Adrenal gland (tissue), 12 donors: ENCODE results near the gene FAIM2. TPM values are rescaled to one million over a fixed set of nuclear protein-coding genes. Genes with fewer than 3 reads are reported as not detected.

Experiments
- DNase-seq, 7 donors: peaks; one replicate each; pipeline ENCODE4 v3.0.0-alpha.2; 2019 to 2020
- H3K27ac ChIP-seq, 5 donors: fragments of 200-600 bp; sonication (generic) in 4 of 5; 1 replicate in 3 of 5; 2 replicates in 2 of 5; pipeline versions ENCODE4 v1.5.1 to v1.8.0; 2016 to 2020; ENCODE audit warnings: mild to moderate bottlenecking in 1 of 5
- H3K27me3 ChIP-seq: fragments of 200-600 bp; 2 replicates; pipeline ENCODE4 v1.8.0; 2021
- H3K36me3 ChIP-seq, 2 donors: fragments of 200-600 bp; replicated peaks in 1 of 2; 1 replicate in 1 of 2; 2 replicates in 1 of 2; pipeline versions ENCODE4 v1.5.1 to v1.8.0; 2018 to 2022
- H3K4me1 ChIP-seq, 2 donors: fragments of 200-600 bp; replicated peaks in 1 of 2; 1 replicate in 1 of 2; 2 replicates in 1 of 2; pipeline versions ENCODE4 v1.5.1 to v1.8.0; 2018 to 2021
- H3K4me3 ChIP-seq, 4 donors: fragments of 200-600 bp; sonication (generic) in 3 of 4; one replicate each; pipeline ENCODE4 v1.5.1; 2016 to 2018
- H3K9me3 ChIP-seq, 3 donors: fragments of 200-600 bp; sonication (generic) in 1 of 3; replicated peaks in 1 of 3; 1 replicate in 2 of 3; 2 replicates in 1 of 3; pipeline versions ENCODE4 v1.5.1 to v1.8.0; 2016 to 2021
- CTCF ChIP-seq, 6 experiments: fragments of 450-650 bp in 4 of 6; fragments of 200-600 bp in 2 of 6; sonication (generic) in 1 of 6; IDR thresholded peaks; 1 replicate in 5 of 6; 2 replicates in 1 of 6; pipeline versions ENCODE4 v1.5.1 to v1.8.0; 2016 to 2021; ENCODE audit warnings: antibody characterized with exemption in 6 of 6, mild to moderate bottlenecking in 2 of 6, moderate library complexity in 1 of 6
- POLR2A ChIP-seq, 2 donors: fragments of 450-650 bp; IDR thresholded peaks; one replicate each; pipeline ENCODE4 v1.6.1; 2017; ENCODE audit warnings: antibody characterized with exemption in 2 of 2, mild to moderate bottlenecking in 2 of 2, moderate library complexity in 1 of 2
- WGBS, 4 donors: extraction: QIAGEN DNeasy Blood & Tissue Kit in 2 of 4; methylation state at CpG; one replicate each; pipeline versions ENCODE4 v1.1.5 to v1.1.7; 2013 to 2017; 5-methylcytosine and 5-hydroxymethylcytosine counted together
- intact Hi-C, 2 donors: fragments of 100-400 bp; cut with DNase I; formaldehyde crosslinking; loops; one replicate each; pipeline versions ENCODE4 v1.14.1 to v1.15.0; 2022 to 2023
- polyA plus RNA-seq, 3 donors: library from polyadenylated mRNA; stranded (reverse); fragments of 200-250 nt in 2 of 3; fragments of 350-450 nt in 1 of 3; fragmentation: Illumina TruSeq in 1 of 3; extraction: RNeasy Lipid Tissue Mini Kit (QIAGEN cat#74804) in 1 of 3; gene quantifications; one replicate each; pipeline ENCODE4 v1.2.3, GENCODE V29; 2013 to 2014
- total RNA-seq, 9 donors: library from RNA; depleted of rRNA in 4 of 9; stranded (reverse); fragments of >200 nt in 4 of 9; fragments of 120-200 nt in 1 of 9; fragmentation: NEBNext Ultra II Directional in 1 of 9; extraction: Animal tissue kit (Norgen Biotek cat#: 25700) in 1 of 9; gene quantifications; one replicate each; pipeline versions ENCODE4 v1.1.0 to v1.2.4, GENCODE V29; 2013 to 2023
- donor health status: healthy with polysubstance abuse.
- donor health status: Bipolar disorder and iron deficiency.
- donor health status: DM: yes; HTN: yes; CAD: no.
- donor health status: DM: no; HTN: no; CAD: no.
- donor health status: DM: no; HTN: no; CAD: no.
- donor health status: DM: yes; HTN: yes; CAD: no.

The FAIM2 gene
- total and polyA plus RNA-seq, 12 donors = 0.35 to 50.8 (median 8.7) TPM

DNA sequence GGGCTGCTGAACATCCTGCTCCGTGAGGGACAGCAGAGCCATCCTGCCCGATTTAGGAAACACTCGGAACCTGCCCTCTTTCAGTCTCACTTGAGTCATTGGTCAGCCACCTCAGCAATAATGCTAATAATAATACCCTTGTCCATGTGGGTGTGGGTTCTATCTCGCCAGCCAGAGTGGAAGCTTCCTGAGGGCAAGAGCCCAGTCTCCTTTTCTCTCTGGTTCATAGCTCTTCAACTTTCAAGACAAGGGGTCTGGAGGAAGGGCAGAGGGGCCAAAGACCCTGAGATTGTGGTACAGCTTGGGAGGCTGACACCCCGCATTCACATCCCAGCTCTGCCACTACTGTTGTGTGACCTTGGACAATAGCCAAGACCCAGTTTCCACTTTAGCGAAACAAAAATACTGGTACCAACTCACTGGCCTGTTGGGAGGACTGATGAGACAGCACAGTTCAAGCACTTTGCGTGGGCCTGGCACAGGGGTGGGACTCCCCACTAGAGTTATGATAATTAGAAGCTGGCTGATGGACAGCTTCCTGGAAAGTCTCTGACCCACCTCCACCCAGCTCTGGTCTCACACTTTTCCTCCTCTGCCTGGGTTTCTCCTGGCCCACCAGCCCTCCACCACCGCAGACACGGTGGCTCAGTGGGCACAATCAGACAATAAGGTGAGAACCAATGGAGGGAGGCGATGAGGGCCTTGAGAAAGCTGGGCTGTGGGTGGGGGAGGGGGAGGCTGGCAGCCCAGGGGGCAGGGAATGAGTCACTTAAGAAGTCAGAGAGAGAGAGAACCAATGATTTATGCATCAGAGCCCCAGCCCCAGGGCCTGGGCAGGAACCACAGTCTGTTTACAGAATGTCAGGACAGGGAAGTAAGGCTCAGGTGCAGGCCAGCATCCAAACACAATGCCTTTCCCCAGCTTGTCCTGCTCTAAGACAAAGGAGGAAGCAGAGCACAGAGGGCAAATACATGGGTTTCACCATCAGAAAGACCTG lies 9.6 kb downstream of the FAIM2 start:
- WGBS, 4 donors = 64 to 73% (median 69%) methylated on average over 10 of the region's 10 CpGs
- no peak for TF ChIP-seq CTCF (IDR thresholded peaks at IDR 0.05)
- no peak for TF ChIP-seq POLR2A (IDR thresholded peaks at IDR 0.05)
- H3K4me1 ChIP-seq = peaks cover 0 to 21% of the 10 kb centered on the region in 2 donors
- no peak overlapping the region for H3K4me3 ChIP-seq
- H3K27ac ChIP-seq = no peak overlapping the region
- H3K9me3 ChIP-seq = no peaks in the 10 kb centered on the region
- no peaks in the 10 kb centered on the region for H3K36me3 ChIP-seq
- DNase-seq = peak in 5 of 7 donors; percentile 41 to 60 (median 50)
- no peaks in the 10 kb centered on the region for H3K27me3 ChIP-seq
- intact Hi-C loops = no loop called here

DNA sequence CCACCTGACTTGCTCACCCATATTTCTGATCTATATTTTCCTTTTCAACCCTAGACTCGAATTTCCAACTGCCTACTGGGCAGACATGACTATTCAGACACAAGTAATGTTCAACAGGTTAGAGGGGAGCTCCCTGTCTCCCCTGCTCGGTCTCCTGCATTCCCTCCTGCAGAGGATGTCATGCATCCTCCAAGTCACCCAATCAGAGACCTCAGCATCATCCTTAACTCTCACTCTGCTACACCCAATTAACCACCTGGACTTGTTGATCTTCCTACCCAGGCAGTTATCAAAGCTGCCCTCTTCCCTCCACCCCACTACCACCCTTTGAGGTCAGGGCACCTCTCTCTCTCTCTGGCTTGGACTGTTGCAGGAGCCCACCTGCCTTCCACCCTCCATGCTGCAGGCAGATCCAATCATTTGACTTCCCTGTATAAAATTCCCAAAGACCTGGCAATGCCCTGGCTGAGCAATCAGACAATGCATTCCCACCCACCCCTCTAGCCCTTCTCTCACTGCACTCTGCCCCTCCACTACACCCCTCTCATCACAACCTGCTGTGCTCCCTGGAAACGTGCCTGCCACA lies 10.9 kb downstream of the FAIM2 start:
- H3K27ac ChIP-seq = no peak overlapping the region
- H3K27me3 ChIP-seq = no peaks in the 10 kb centered on the region
- intact Hi-C loops = no loop called here
- no peak for DNase-seq
- no peak for TF ChIP-seq POLR2A (IDR thresholded peaks at IDR 0.05)
- no peak for TF ChIP-seq CTCF (IDR thresholded peaks at IDR 0.05)
- peaks cover 0 to 21% of the 10 kb centered on the region in 2 donors for H3K4me1 ChIP-seq
- no peaks in the 10 kb centered on the region for H3K9me3 ChIP-seq
- no peaks in the 10 kb centered on the region for H3K36me3 ChIP-seq
- 65 to 77% (median 71%) methylated on average over 3 of the region's 3 CpGs for WGBS, 4 donors
- no peak overlapping the region for H3K4me3 ChIP-seq

- intact Hi-C loops = no loop called here
- no peak for DNase-seq
- H3K27ac ChIP-seq = no peak overlapping the region
- H3K27me3 ChIP-seq = no peaks in the 10 kb centered on the region
- H3K9me3 ChIP-seq = no peaks in the 10 kb centered on the region
- no peak for TF ChIP-seq CTCF (IDR thresholded peaks at IDR 0.05)
- TF ChIP-seq POLR2A (IDR thresholded peaks at IDR 0.05) = no peak
- no peak overlapping the region for H3K4me3 ChIP-seq
- 80 to 83% (median 82%) methylated on average over 10 of the region's 10 CpGs for WGBS, 4 donors
- H3K4me1 ChIP-seq = peaks cover 0 to 21% of the 10 kb centered on the region in 2 donors
- H3K36me3 ChIP-seq = no peaks in the 10 kb centered on the region
These were observed 11.5 kb downstream of the FAIM2 start for GRCh38 chr12:49892084-49892731.

- TF ChIP-seq POLR2A (IDR thresholded peaks at IDR 0.05) = no peak
- TF ChIP-seq CTCF (IDR thresholded peaks at IDR 0.05) = no peak
- intact Hi-C loops = no loop called here
- WGBS, 4 donors = 61 to 74% (median 68%) methylated on average over 6 of the region's 6 CpGs
These were observed 12.2 kb downstream of the FAIM2 start for GRCh38 chr12:49891476-49891875.

More at GRCh38 chr12:49891476-49891875, 12.2 kb downstream of the FAIM2 start:
- Histone ChIP-seq H3K27ac (no peak overlapping the region), H3K4me3 (no peak overlapping the region), H3K36me3 (no peaks in the 10 kb centered on the region), H3K27me3 (no peaks in the 10 kb centered on the region), H3K9me3 (no peaks in the 10 kb centered on the region), H3K4me1 (peaks cover 0 to 17% of the 10 kb centered on the region in 2 donors)
- DNase-seq = no peak
